Hepatocyte (in vitro differentiated cells): ENCODE data around the gene TSPO2.

ENCODE experiments used
- CTCF ChIP-seq: fragments of 200-600 bp; sonication (generic); IDR thresholded peaks from 2 replicates; pipeline ENCODE4 v1.5.1; 2016; ENCODE audit warnings: antibody characterized with exemption, mild to moderate bottlenecking; ENCODE audit not compliant: poor library complexity
- EZH2phosphoT487 ChIP-seq: fragments of 200-600 bp; sonication (generic); IDR thresholded peaks from one replicate; pipeline ENCODE4 v1.6.1; 2018; ENCODE audit warnings: antibody characterized with exemption, mild to moderate bottlenecking, low read depth, moderate library complexity; ENCODE audit not compliant: unreplicated experiment, severe bottlenecking

- TF ChIP-seq CTCF: no peak
- no peak for TF ChIP-seq EZH2phosphoT487
Measured at GRCh38 chr6:41059556-41059955, 17.3 kb downstream of the TSPO2 start.
